GM12874 (cell line): ENCODE measurements around the gene CCDC3.

Experiments used
- TF ChIP-seq, protein P1 (sequence below): IDR thresholded peaks from 2 replicates; pipeline ENCODE4 v1.5.1; 2011; ENCODE audit warnings: low read depth, mild to moderate bottlenecking, control low read depth, low read length, moderate library complexity; ENCODE audit not compliant: insufficient read depth

Gene CCDC3

DNA sequence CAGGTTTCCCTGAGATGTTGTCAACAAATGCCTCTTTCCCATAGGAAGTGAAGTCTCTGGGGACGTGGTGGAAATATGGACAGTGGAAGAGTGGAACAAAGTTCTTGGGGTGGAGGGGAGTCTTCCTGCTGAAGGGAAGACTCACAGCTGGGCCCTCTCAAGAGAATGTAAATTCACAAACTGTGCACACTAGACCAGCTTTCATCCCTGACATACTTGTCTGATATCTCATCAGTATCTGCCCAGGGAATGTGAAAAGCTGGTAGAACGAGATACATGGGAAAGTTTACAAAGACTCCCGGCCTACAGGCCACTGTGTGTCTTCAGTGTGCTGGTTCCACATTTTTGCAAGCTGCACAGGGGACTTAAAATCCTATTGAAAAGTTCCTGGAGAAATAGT lies 16.7 kb upstream of the CCDC3 start:
- TF ChIP-seq, protein P1, sequence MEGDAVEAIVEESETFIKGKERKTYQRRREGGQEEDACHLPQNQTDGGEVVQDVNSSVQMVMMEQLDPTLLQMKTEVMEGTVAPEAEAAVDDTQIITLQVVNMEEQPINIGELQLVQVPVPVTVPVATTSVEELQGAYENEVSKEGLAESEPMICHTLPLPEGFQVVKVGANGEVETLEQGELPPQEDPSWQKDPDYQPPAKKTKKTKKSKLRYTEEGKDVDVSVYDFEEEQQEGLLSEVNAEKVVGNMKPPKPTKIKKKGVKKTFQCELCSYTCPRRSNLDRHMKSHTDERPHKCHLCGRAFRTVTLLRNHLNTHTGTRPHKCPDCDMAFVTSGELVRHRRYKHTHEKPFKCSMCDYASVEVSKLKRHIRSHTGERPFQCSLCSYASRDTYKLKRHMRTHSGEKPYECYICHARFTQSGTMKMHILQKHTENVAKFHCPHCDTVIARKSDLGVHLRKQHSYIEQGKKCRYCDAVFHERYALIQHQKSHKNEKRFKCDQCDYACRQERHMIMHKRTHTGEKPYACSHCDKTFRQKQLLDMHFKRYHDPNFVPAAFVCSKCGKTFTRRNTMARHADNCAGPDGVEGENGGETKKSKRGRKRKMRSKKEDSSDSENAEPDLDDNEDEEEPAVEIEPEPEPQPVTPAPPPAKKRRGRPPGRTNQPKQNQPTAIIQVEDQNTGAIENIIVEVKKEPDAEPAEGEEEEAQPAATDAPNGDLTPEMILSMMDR, result no peak

DNA sequence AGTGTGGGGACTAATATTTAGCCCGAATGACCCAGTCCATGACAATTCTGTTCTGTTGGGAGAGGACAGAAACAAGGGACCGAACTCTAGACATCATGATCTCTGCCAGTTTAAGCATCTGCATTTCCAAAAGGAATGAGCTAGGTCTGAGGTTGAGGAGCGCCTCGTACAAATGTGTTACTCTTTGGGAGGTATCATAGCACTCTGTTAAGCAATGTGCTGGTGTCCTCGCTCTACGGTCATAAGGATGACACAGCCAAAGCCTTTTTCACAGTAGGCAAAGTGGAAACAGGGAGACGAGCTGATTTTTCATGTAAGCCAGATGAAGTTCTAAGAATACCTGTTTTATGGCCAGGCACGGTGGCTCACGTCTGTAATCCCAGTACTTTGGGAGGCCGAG lies 15.4 kb upstream of the CCDC3 start:
- TF ChIP-seq, protein P1, result no peak

DNA sequence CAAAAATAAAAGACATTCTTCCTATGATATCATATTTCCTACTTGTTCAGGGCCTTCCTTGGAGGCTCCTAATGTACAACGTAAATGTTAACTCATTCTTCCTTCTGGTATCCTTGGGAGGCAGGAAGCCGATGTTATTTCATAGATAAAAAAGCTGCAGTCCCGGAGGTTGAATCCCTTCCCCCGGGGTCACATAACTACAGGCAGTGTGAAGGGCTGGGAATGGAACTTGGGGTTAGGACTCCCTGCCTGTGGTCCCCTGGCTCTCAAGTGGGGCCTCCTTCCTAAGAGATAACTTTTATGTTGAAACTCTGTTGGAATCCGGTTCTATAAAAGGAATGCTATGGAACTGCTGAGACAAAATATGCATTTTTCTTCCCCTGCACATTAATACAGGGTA lies 14.9 kb upstream of the CCDC3 start:
- TF ChIP-seq, protein P1, result no peak

DNA sequence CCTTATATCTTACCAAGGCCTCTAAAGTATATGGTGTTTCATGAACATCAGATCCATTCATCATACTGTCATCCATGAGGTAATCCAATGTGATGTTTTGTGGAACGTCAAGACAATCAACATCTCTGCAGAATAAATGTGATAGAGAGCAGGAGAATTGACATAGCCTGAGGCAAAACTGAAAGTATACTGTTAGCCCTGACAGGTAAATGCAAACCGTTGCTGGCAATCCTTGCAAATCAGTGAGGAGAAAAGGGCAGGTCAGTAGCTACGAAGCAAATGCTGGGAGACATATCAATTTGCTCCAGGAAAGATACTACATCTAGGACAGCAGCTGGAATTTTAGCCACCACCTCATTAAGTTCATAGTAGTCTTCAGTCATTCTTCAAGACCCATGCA lies 4.5 kb upstream of the CCDC3 start:
- TF ChIP-seq, protein P1, result no peak

DNA sequence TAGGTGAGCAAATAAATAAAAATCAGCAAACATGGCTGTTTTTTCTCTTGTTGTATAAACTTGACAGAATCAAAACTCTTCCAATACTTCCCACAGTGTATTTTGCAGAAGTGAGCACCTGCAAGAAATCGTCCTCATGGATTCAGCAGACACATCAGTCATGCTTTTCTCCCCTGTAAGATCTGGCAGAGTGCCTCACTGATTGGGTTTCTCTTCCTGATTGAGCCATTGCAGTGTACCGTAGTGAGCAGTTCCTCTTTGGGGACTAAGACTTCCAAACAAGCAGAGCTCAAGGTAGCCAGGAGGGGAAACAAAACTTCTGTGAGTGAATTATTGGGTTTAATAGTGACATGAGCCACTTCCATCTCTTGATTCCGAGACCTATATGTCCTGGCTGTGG lies 2.2 kb upstream of the CCDC3 start:
- TF ChIP-seq, protein P1, result no peak

DNA sequence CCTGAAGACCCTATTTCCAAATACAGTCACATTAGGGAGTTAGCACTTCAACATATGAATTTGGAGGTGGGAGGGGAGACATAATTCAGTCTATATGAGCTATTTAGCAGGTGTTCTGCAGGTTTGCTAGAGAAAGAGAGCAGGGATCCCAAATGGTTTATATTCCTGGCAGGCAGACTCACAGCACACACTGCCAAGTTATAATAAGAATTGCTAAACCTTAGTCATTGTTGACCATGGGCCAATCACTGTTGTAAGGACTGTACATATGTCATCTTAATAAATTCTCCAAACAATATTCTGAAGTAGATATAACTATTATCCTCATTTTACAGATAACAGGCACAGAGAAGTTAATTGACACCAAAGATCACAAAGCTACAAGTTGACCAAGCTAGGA lies 1.5 kb upstream of the CCDC3 start:
- TF ChIP-seq, protein P1, result no peak

DNA sequence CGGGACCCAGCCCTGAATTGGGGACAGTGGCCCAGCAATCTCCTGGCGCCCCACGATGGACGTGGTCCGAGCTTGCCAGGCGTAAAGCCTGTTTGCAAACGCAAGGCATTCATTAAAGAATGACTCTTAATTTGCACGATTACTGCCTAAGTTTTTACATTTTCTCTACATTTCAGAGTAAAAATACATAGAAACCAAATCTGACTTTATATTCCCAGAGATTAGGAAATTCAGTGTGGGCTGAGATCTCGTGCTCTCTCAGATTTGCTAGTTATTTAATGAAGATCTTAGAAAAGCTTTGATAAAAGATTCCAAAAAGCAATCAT lies 337 bp upstream of the CCDC3 start:
- TF ChIP-seq, protein P1, result no peak

DNA sequence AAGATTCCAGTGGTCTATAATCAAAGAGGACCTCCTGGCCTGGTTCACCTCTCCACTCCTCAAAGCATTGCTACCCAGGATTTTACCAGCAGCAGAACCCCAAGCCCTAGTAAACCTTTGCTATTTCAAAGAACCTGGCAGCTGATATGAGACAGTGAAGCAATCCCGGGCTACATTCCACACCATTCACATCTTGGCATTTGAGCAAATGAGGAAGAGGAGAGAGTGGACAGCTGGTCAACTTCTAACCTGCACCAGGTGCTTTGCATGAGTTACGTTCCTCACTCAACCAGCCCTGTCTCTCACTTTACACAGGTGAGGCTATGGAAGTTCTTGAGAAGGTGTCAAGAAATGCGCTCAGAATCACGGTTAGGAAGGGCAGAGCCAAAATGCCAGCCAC lies 1.1 kb downstream of the CCDC3 start:
- TF ChIP-seq, protein P1, result no peak
